ENCODE measurements around the gene LYRM2. TPM values are rescaled to one million over a fixed set of nuclear protein-coding genes. Genes with fewer than 3 reads are reported as not detected.
A peak's percentile ranks its signal among the peaks of the same experiment; 100 is the strongest.

The LYRM2 gene, protein sequence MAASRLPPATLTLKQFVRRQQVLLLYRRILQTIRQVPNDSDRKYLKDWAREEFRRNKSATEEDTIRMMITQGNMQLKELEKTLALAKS
- total RNA-seq = 24.7 TPM

DNA sequence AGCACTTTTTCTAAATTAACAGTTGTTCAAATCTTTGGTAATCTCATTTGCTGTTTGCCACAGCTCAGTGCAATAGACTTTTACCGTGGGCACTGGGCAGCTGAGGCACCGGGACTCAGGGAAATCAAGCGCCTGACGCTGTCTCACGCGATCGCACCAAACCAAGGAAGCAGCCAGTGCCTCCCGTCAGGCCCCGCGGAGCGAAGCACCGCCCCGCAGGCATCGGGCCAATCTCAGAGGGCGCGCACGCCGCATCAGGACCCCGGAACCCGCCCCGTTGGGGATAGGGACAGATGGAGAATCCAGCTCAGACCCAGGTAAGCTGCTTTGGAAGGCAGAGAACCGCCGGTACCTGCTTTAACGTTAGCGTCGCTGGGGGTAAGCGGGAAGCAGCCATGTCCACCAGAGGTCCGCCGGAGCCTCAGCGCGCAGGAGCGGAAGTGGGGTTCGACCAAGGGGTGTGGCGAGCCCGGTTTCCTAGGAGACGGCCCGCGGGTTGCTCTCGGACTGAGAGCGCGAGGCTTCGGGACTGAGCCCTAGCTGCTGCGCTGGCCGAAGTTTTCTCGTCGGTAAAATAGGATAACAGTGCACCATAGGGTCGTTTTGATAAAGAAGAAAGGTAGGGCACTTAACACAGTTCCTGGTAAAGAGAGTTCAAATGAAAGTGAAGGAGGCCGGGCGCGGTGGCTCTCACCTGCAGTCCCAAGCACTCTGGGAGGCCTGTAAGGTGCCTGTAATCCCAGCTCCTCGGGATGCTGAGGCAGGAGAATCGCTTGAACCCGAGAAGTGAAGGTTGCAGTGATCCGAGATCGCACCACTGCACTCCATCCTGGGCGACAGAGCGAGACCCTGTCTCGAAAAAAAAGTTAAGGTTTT lies at the start of gene LYRM2:
LYRM2 (minus strand) TSS at position 428 of the 876 bp plus-strand sequence; CDS start at position 397, 31 bp downstream.
- ATAC-seq = peak; percentile 99

DNA sequence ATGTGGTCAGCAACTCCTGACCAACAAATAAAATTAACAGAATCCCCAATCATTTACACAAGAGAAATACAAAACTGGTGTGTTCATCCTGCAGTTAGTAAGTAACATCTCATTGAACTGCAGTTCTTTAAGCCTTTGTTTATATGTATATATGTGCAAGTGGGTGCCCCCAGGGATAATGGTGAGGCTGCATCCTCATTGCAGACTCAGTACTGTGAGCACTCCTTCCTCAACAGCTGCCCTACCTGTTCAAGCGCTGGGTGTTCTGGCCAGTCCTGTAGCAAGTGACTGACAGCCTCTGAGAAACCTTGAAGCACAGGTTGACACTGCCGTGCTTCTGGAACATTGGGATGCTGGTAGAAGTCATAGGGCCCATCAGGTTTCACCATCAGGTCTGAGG lies 49.8 kb upstream of the LYRM2 start:
- no peak for ATAC-seq

DNA sequence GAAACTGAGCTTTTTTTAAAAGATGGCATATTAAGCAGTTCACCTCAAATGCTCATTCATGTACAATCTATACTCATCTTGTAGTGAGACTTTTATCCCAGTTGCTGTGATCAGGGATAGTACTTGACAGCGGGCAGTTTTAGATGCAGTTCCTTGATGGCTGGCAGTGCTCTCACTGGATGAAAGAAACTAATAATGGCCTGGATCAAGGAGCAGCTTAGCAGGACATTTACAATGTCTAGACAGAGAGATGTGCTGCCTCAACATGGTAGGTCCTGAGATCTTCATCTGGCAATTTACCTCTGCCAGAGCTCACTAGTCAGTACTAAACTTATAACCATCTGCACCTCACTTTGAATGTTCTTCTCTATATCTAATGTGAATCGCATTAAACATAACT lies 46.8 kb upstream of the LYRM2 start:
- ATAC-seq = no peak

DNA sequence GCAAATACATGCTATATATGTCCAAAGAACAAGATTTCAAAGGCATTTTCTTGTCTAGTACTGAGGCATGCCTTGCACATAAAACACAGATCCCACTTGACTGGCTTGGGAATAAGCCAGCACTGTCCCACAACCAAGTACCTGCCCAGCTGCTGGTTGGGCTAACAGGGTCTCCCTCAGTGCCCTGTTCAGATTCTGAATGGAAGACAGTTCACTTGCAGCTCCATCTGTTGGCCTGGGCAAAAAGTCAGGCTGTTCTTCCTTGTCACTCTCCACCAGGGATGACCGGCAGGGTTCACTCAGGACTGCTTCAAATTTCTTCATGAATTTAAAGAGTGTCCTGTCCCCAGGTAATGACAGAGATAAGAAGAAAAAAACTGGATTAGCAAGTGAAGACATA lies 44.4 kb upstream of the LYRM2 start:
- no peak for ATAC-seq

DNA sequence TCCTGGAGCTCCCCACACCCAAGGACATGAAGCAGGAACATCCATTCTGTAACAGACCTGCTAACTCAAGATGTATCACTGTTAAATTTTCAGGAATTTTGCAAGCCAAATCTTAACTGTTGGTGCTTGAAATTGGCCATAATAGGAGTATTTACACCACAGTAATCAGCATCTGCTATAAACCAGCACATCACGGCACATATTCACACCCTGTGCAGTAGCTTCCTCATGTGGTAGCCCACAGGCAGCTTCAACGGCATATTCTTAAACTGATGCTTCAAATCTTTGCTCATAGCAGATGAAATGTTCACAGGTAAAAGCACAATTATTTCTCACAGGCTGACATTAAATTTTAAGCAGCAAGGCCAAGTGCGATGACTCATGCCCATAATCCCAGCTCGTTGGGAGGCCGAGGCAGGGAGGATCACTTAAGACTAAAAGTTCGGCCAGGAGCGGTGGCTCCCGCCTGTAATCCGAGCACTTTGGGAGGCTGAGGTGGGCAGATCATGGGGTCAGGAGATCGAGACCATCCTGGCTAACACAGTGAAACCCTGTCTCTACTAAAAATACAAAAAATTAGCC lies 43.5 kb upstream of the LYRM2 start:
- ATAC-seq = no peak

DNA sequence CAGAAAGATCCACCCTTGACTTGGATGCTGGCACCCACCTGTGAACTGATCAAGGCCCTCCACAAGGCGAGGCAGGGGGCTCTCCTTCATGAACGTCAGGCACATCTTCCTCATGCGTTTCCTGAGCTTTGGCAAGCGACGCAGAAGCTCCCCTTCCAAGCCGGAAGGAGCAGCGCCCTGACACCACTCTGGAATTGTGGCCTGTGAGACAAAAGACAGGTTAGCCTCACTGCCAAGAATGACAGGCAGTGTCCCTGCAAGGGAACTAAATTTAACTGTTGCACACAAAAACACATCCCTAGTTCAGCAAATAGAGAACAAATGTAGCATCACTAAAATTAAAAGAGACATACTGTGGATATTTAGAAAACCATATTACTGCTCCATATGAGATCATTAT lies 42.0 kb upstream of the LYRM2 start:
- no peak for ATAC-seq

DNA sequence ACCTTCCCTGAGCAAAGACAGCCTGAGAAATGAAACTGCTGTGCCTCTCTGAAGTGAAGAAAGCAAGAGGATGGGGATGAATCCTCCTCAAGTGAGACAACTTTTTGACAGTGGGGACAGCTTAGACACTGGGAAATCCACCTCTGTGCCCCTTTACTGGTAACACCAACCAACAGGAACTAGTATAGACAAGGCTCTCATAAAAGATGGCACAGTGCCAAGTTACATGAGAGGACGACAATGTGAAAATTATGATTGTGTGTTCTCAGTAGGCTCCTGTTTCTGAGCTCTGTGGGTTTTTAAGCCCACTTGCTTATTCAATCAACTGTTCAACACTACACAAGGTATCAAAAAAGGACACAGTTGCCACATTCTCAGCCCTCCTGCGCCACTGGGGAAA lies 41.6 kb upstream of the LYRM2 start:
- no peak for ATAC-seq

DNA sequence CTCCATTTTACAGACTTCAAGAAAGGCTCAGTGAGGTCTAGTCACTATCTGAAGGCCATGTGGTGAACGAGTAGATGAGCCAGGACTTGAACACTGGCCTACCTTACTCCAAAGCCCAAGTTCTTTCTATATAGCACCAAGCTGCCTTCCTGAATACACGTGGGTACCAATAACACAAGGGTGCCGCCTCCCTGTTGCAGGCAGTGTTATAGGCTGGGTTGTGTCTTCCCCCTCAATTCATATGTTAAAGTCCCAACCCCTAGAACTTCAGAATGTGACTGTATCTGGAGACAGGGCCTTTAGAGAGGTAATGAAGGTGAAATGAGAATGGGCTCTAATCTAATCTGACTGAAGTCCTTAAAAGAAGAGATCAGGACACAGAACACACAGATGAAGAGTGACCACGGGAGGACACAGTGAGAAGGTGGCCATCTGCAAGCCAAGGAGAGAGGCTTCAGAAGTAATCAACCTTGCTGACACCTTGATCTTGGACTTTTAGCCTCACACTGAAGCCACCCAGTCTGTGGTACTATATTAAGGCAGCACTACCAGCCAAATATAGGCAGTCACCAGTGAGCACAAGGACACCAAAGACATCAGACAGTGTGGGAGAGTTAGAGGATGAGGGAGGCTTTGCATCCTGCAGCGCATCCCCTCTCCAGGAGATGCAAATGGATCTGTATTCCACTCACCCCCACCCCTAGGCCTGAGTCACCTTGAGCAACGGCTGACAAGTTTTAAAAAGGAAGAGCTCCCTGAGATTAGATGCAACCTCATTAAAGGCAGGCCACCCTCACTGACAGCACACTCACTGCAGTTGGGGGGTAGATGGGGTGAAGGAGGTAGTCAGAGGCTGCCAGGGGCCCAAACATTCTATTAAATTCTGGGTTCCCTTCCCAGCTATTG lies 40.9 kb upstream of the LYRM2 start:
- ATAC-seq = no peak

DNA sequence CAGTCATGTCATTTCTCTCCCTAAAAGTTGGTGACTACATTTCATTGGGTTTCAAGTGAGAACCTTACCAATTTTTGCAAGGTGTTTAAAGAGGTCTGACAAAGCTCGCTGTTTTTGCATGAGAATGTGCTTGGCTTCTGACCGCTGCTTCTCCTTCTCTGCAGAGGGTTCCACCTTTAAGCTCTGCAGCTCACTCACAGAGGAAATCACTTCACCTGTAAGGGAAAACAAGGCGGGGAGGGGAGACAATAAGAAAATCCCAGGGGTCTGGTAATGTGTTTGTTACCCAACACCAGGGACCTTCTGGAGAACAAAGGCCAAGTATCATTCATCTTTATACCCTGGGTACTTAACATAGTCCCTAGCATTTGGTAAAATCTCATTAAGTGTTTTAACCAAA lies 40.0 kb upstream of the LYRM2 start:
- no peak for ATAC-seq

DNA sequence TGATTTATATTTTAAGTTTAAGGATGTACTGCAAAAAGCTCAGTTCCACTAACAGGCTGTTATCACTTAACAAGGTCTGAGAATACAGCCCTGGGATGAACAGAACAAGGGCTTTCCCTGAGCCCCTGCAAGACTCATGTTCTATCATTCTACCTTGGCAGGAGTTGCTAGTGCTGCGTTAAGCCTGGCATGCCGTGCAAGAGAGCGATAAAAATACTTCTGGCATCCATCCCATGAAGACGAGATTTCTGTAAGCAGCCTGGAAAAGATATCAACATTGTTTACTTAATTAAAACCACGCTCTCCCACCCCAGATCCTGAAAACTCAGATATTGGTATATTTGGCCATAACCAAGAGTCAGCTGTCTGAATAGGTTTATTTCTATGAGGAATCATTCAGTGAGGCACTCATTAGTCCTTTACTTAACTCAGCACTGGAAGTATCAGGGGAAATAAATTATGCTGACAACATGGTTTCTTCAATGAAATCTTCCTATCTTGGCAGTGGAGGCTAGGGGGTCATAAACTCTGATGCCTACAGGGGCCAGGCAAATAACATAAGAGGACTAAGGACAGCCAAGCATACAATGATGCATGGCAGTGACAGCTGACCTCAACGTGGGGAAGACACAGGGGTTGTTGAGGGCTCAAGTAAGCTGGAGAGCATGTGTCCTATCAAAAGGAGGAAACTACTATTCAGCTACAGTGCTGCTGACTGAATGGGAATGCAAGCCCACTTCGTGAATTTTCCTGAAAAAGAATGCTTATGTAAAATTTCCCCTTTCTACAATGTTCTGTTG lies 37.6 kb upstream of the LYRM2 start:
- ATAC-seq = no peak

DNA sequence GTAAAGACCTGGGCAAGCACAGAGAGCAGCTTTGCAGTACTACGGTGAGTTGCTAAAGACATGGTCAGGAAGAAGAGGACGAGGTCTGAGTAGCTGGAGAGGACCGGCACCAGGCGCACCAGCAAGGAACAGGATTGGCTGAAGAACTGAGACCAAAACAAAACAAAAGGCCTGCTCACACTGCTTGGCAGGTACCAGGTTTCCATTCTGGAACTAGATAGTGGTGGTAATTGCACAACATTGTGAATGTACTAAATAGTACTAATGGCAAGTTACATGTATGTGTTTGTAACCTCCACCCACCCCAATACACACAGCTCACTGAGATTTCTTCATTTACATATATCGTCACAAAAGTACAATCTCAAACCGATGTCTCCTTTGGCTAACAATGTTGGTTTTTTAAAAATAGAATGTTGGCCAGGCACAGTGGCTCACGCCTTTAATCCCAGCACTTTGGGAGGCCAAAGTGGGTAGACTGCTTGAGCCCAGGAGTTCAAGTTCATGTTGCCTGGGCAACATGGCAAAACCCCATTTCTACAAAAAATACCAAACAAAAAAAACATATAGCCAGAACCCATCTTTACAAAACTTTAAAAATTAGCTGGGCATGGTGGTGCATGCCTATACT lies 32.5 kb upstream of the LYRM2 start:
- ATAC-seq = no peak

DNA sequence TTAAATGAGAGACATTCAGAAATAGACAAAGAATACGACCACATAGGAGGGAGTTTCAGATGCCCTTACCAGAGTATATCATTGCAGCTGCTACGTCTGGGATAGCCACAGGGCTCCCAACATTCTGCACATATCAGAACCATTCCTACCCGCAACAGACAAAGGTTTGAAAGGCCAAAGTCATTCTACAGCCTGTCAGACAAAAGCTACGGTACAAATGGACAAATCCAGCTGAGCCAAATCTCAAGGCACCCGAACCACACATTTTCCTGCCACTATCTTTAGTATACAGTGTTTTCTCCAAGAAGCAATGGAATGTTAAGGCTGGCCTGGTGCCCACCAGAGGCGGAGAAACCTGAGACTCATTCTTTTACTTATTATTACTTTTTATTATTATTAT lies 30.5 kb upstream of the LYRM2 start:
- ATAC-seq = no peak

DNA sequence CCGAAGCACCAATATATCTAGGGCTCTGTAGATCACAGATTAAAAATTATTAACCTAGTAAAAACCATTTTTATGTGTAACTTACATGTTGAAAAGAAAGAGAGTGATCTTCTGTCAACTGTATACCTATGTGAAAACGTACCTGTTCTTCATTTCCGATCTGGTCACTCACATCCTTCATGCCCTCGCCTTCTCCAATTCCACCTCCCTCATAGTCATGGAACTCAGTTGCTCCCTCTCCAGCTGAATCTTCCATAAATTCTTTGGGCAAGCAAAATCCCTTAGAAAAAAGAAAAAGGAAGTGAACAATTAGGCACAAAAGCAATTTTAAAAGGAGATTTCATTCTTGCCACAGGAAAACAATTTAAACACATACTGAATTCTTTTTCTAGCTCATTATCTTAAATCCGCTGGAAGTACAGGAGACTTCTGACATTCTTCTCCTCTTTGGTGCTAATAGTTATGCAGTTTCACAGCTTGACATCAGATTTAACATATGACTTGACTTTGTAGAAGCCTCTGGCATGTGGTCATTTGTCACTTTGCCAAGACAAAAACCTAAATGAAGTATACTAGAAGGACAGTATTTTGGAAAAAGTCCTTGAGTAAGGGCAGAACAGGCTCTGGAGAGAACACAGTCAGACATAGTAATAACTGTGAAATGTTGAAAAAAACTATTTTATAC lies 29.5 kb upstream of the LYRM2 start:
- ATAC-seq = no peak

DNA sequence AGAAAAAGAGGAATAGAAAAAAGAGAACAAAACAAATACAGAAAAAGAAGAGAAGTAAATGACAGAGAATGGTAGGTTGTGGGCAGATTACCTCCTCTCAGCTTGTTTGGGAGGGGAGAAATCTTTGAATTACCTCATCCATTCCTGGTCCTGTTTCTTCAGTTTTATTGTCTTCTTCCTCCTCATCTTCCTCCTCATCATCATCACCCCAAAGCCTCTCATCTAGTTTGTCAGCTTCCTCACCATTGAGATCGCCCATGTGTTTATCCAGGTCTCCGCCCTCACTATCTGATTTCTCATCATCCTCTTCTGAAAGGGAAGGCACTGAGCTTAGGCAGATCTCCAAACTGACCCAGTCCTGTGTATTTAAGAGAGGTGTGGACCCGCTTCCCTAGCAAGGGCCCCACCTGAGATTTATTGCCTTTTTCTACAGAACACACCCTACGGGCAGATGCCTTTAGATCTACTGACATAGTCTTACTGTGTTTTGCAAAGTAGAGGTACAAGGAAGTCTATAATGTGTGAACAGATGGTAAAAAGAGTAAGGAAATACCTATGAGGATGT lies 24.2 kb upstream of the LYRM2 start:
- ATAC-seq = no peak

DNA sequence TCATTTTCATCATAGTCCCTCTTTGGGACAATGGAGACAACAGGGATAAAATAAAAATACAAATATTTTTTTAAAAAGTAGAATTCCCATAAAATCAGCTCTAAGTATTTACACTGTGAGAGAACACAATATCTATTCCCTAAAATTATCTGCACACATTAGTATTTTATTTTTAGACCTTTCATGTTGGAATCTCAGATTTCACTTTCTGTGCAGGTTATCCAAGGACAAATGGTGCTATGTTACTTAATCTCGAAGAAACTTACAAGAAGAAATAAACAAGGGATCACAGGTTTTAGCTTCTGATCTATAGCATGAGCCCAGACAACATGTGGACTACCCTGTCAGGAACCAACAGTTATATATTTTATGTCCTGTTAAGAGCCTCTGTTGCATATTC lies 23.0 kb upstream of the LYRM2 start:
- ATAC-seq = no peak

DNA sequence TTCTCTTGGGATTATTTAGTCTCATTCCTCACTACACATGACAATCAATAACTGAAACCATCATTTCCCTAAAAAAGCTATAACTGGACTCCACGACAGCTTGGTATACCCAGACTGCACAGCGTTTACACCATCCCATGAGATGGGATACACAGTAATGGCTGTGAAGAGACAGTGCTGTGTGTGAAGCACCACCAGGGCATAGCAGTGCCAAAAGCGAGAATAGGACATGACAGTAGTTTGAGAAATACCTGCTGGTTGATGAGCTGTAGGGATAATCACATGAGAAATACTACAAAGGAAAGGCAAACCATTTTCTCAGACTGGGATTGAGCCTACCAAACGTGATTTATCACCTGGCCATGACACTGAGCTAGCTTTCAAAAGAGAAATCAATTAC lies 22.4 kb upstream of the LYRM2 start:
- no peak for ATAC-seq

DNA sequence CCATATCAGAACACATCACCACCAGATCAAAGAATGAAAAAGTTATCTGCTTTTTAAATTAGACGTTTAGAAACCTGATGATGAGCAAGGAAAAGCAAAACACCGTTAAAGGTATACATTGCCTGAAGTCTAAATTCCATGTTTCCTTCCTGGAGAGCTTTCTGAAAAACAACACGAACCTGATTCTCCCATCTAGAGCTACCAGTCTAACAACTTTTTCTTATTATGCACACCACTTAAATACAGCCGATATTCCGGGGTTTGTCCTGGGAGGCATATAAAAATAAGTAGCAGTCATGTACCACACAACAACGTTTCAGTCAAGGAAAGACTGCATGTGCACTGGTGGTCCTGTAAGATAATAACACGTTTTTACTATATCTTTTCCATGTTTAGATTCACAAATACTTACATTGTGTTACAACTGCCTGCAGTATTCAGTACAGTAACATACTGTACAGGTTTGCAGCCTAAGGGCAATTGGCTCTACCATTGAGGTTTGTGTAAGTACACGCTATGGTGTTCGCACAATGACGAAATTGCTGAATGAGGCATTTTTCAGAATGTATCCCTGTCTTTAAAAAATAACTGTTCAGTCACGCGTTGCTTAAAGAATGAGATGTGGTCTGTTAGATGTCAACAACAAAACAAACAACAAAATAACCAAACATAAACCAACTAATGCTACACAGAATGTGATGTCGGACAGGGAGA lies 19.1 kb upstream of the LYRM2 start:
- ATAC-seq = peak; percentile 78

DNA sequence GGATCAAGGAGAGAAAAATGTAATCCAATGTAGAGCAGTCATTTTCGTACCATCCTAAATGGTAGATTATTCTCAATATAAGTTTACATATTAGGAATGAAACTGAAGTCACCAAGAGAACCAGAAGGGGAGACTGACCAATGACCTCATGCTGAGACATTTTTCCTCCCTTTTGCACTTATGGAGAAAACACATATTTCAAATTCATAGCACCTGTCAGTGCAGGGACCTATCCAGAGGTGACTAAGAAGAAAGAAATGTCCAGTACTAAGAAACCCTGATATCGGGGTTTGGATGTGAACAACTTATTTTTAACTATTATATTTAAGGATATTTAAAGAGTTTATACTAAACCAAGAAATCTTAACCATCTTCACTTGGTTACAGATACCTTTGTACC lies 16.6 kb upstream of the LYRM2 start:
- no peak for ATAC-seq

DNA sequence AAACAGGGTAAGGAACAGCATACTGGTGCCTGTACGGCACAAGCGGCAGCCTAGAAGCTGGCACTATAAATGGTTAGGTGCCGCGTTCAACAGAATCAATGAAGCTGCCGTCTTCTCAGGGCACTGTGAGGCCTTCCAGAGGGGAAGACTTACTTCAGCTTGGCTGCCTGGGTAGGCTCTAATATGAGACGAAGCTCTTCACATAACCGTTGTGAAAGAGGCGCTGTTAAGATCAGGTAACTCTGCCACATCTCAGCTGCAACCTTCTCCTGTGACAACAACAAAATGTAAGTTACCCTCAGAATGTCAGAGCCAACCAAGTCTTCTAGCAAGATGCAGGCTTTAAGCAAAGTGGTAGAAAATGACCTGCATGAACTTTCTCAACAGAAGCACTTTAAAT lies 12.0 kb upstream of the LYRM2 start:
- ATAC-seq = no peak

DNA sequence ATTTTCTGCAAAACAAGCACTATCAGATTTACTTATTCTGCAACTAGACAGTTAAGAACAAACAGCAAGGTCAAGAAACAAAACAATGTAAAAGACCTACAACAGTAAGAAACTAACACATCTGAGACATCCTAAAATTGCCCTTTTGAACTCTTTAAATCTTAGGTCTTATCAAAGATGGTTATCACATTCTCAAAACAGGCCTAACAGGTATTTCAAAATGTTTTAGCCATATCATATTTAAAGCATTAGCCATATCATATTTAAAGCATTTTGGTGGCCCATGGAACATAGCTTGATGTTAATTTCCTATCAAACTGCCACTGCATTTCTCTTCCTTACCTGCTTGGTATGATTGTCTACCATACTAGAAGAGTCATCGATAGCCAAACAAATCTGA lies 11.1 kb upstream of the LYRM2 start:
- ATAC-seq = no peak
